ENCODE measurements around the gene MED25.

GRCh38 chr19:49829721-49830120 is 11.6 kb downstream of the MED25 start:
- TF ChIP-seq CTCF (conservative IDR thresholded peaks at IDR 0.05; ENCODE audit: low read depth, low read length) (no peak), MXI1 (IDR thresholded peaks at IDR 0.05; ENCODE audit: borderline replicate concordance, low read depth, low read length) (no peak), USF2 (IDR thresholded peaks at IDR 0.05; ENCODE audit: low read depth, low read length) (no peak), POLR2A (IDR thresholded peaks at IDR 0.05; ENCODE audit: low read depth, low read length) (no peak), BHLHE40 (IDR thresholded peaks at IDR 0.05; ENCODE audit: low read depth, low read length) (no peak), RAD21 (IDR thresholded peaks at IDR 0.05; ENCODE audit: low read length) (no peak), SMC3 (IDR thresholded peaks at IDR 0.05; ENCODE audit: low read depth, low read length) (no peak), CEBPB (IDR thresholded peaks at IDR 0.05; ENCODE audit: low read depth, low read length) (no peak)

Measured in IMR-90 (cell line).